Measurements from ENCODE around the gene SIRT2.
"Not testable (repeated sequence)": the region's sequence is repeated elsewhere in the genome, so short reads cannot be mapped to it uniquely, and the experiment has no call there.

Gene SIRT2

GRCh38 chr19:38944981-38945506, 45.6 kb upstream of the SIRT2 start:
- H3K9ac ChIP-seq (ENCODE audit: low read length): no peak overlapping the region
- no peak overlapping the region for H3K18ac ChIP-seq (ENCODE audit: low read depth in 1 of 2, low read length in 2 of 2)
- H3K36me3 ChIP-seq (ENCODE audit: control insufficient read depth in 1 of 2, insufficient read depth in 2 of 2, low read depth in 1 of 2, low read length in 2 of 2): peaks cover 31 to 47% of the 10 kb centered on the region in 2 experiments
- peaks cover 3% of the 10 kb centered on the region for H3K79me1 ChIP-seq (replicated peaks; ENCODE audit: low read length, poor library complexity, severe bottlenecking)
- no peak overlapping the region for H2AFZ ChIP-seq (ENCODE audit: low read depth, low read length)
- no peak for DNase-seq
- H2AK5ac ChIP-seq (ENCODE audit: low read length, severe bottlenecking): no peak overlapping the region
- H3K27ac ChIP-seq (ENCODE audit: low read length, poor library complexity, severe bottlenecking): no peak overlapping the region
- no peak overlapping the region for H2BK5ac ChIP-seq (ENCODE audit: low read depth, low read length, poor library complexity, severe bottlenecking)
- no peak overlapping the region for H3K4me2 ChIP-seq (ENCODE audit: low read length, poor library complexity, severe bottlenecking)
- no peak overlapping the region for H2BK15ac ChIP-seq (ENCODE audit: low read depth, poor library complexity, severe bottlenecking)
- H3K14ac ChIP-seq (ENCODE audit: low read length in 2 of 2): no peak overlapping the region
- WGBS: 97% methylated on average over 11 of the region's 12 CpGs
- no peak overlapping the region for H4K91ac ChIP-seq (ENCODE audit: low read length)
- no peak overlapping the region for H3K23ac ChIP-seq (ENCODE audit: low read length in 2 of 2)
- H4K8ac ChIP-seq (ENCODE audit: low read length): no peak overlapping the region
- H3K4me1 ChIP-seq (ENCODE audit: control insufficient read depth, insufficient read depth, low read depth, low read length): peaks cover 5% of the 10 kb centered on the region
- H2BK120ac ChIP-seq (ENCODE audit: low read depth, low read length): no peak overlapping the region
- no peak overlapping the region for H3K4ac ChIP-seq (ENCODE audit: low read depth in 1 of 2, low read length in 2 of 2)
- no peaks in the 10 kb centered on the region for H3K27me3 ChIP-seq (ENCODE audit: control insufficient read depth in 1 of 2, insufficient read depth in 1 of 2, low read length in 2 of 2)
- no peaks in the 10 kb centered on the region for H3K9me3 ChIP-seq (ENCODE audit: control insufficient read depth, low read length)
- no peak overlapping the region for H3K4me3 ChIP-seq (ENCODE audit: insufficient read depth in 1 of 2, low read depth in 1 of 2, low read length in 2 of 2)
- H2BK12ac ChIP-seq (ENCODE audit: low read length in 2 of 2): no peak overlapping the region

- Histone ChIP-seq H4K91ac (ENCODE audit: low read length) (no peak overlapping the region), H4K8ac (ENCODE audit: low read length) (no peak overlapping the region), H2BK5ac (ENCODE audit: low read depth, low read length, poor library complexity, severe bottlenecking) (no peak overlapping the region), H2BK120ac (ENCODE audit: low read depth, low read length) (no peak overlapping the region), H2BK15ac (ENCODE audit: low read depth, poor library complexity, severe bottlenecking) (no peak overlapping the region), H3K4me2 (ENCODE audit: low read length, poor library complexity, severe bottlenecking) (no peak overlapping the region), H3K18ac (ENCODE audit: low read depth in 1 of 2, low read length in 2 of 2) (no peak overlapping the region), H3K4me1 (ENCODE audit: control insufficient read depth, insufficient read depth, low read depth, low read length) (no peaks in the 10 kb centered on the region), H2BK12ac (ENCODE audit: low read length in 2 of 2) (no peak overlapping the region), H3K4ac (ENCODE audit: low read depth in 1 of 2, low read length in 2 of 2) (no peak overlapping the region), H3K4me3 (ENCODE audit: insufficient read depth in 1 of 2, low read depth in 1 of 2, low read length in 2 of 2) (no peak overlapping the region), H3K14ac (ENCODE audit: low read length in 2 of 2) (no peak overlapping the region), H3K9ac (ENCODE audit: low read length) (no peak overlapping the region), H3K23ac (ENCODE audit: low read length in 2 of 2) (no peak overlapping the region), H3K27ac (ENCODE audit: low read length, poor library complexity, severe bottlenecking) (no peak overlapping the region), H3K9me3 (ENCODE audit: control insufficient read depth, low read length) (no peaks in the 10 kb centered on the region), H3K36me3 (ENCODE audit: control insufficient read depth in 1 of 2, insufficient read depth in 2 of 2, low read depth in 1 of 2, low read length in 2 of 2) (peaks cover 27 to 31% of the 10 kb centered on the region in 2 experiments), H3K79me1 (replicated peaks; ENCODE audit: low read length, poor library complexity, severe bottlenecking) (no peaks in the 10 kb centered on the region), H2AFZ (ENCODE audit: low read depth, low read length) (no peak overlapping the region), H2AK5ac (ENCODE audit: low read length, severe bottlenecking) (no peak overlapping the region), H3K27me3 (ENCODE audit: control insufficient read depth in 1 of 2, insufficient read depth in 1 of 2, low read length in 2 of 2) (no peaks in the 10 kb centered on the region)
- no peak for DNase-seq
- WGBS: 95% methylated on average over 17 of the region's 20 CpGs
Measured at GRCh38 chr19:38942471-38943181, 43.2 kb upstream of the SIRT2 start.

GRCh38 chr19:38941979-38942378, 42.6 kb upstream of the SIRT2 start:
- no peak overlapping the region for H4K8ac ChIP-seq (ENCODE audit: low read length)
- no peaks in the 10 kb centered on the region for H3K27me3 ChIP-seq (ENCODE audit: control insufficient read depth in 1 of 2, insufficient read depth in 1 of 2, low read length in 2 of 2)
- H2BK5ac ChIP-seq (ENCODE audit: low read depth, low read length, poor library complexity, severe bottlenecking): no peak overlapping the region
- no peak for DNase-seq
- H2BK15ac ChIP-seq (ENCODE audit: low read depth, poor library complexity, severe bottlenecking): no peak overlapping the region
- no peak overlapping the region for H3K4me3 ChIP-seq (ENCODE audit: insufficient read depth in 1 of 2, low read depth in 1 of 2, low read length in 2 of 2)
- no peak overlapping the region for H3K4ac ChIP-seq (ENCODE audit: low read depth in 1 of 2, low read length in 2 of 2)
- no peaks in the 10 kb centered on the region for H3K4me1 ChIP-seq (ENCODE audit: control insufficient read depth, insufficient read depth, low read depth, low read length)
- peaks cover 22 to 27% of the 10 kb centered on the region in 2 experiments for H3K36me3 ChIP-seq (ENCODE audit: control insufficient read depth in 1 of 2, insufficient read depth in 2 of 2, low read depth in 1 of 2, low read length in 2 of 2)
- no peak overlapping the region for H2AK5ac ChIP-seq (ENCODE audit: low read length, severe bottlenecking)
- H3K27ac ChIP-seq (ENCODE audit: low read length, poor library complexity, severe bottlenecking): no peak overlapping the region
- H2AFZ ChIP-seq (ENCODE audit: low read depth, low read length): no peak overlapping the region
- no peak overlapping the region for H4K91ac ChIP-seq (ENCODE audit: low read length)
- no peak overlapping the region for H3K18ac ChIP-seq (ENCODE audit: low read depth in 1 of 2, low read length in 2 of 2)
- H3K9ac ChIP-seq (ENCODE audit: low read length): no peak overlapping the region
- 81% methylated on average over 2 of the region's 2 CpGs for WGBS
- H2BK120ac ChIP-seq (ENCODE audit: low read depth, low read length): no peak overlapping the region
- H3K79me1 ChIP-seq (replicated peaks; ENCODE audit: low read length, poor library complexity, severe bottlenecking): no peaks in the 10 kb centered on the region
- no peak overlapping the region for H3K14ac ChIP-seq (ENCODE audit: low read length in 2 of 2)
- no peak overlapping the region for H3K4me2 ChIP-seq (ENCODE audit: low read length, poor library complexity, severe bottlenecking)
- H2BK12ac ChIP-seq (ENCODE audit: low read length in 2 of 2): no peak overlapping the region
- H3K23ac ChIP-seq (ENCODE audit: low read length in 2 of 2): no peak overlapping the region
- no peaks in the 10 kb centered on the region for H3K9me3 ChIP-seq (ENCODE audit: control insufficient read depth, low read length)

GRCh38 chr19:38941466-38941865, 42.0 kb upstream of the SIRT2 start:
- not testable (repeated sequence) for H4K91ac ChIP-seq (ENCODE audit: low read length); H3K4me3 ChIP-seq (ENCODE audit: insufficient read depth in 1 of 2, low read depth in 1 of 2, low read length in 2 of 2); H2BK5ac ChIP-seq (ENCODE audit: low read depth, low read length, poor library complexity, severe bottlenecking); DNase-seq; H3K18ac ChIP-seq (ENCODE audit: low read depth in 1 of 2, low read length in 2 of 2); H3K14ac ChIP-seq (ENCODE audit: low read length in 2 of 2); H3K27ac ChIP-seq (ENCODE audit: low read length, poor library complexity, severe bottlenecking); H2BK15ac ChIP-seq (ENCODE audit: low read depth, poor library complexity, severe bottlenecking); H3K4me2 ChIP-seq (ENCODE audit: low read length, poor library complexity, severe bottlenecking); H2AK5ac ChIP-seq (ENCODE audit: low read length, severe bottlenecking); H3K79me1 ChIP-seq (replicated peaks; ENCODE audit: low read length, poor library complexity, severe bottlenecking); H3K23ac ChIP-seq (ENCODE audit: low read length in 2 of 2); H3K4me1 ChIP-seq (ENCODE audit: control insufficient read depth, insufficient read depth, low read depth, low read length); H3K4ac ChIP-seq (ENCODE audit: low read depth in 1 of 2, low read length in 2 of 2); H2AFZ ChIP-seq (ENCODE audit: low read depth, low read length); H2BK120ac ChIP-seq (ENCODE audit: low read depth, low read length); H2BK12ac ChIP-seq (ENCODE audit: low read length in 2 of 2); H3K9me3 ChIP-seq (ENCODE audit: control insufficient read depth, low read length); H3K27me3 ChIP-seq (ENCODE audit: control insufficient read depth in 1 of 2, insufficient read depth in 1 of 2, low read length in 2 of 2); H4K8ac ChIP-seq (ENCODE audit: low read length); H3K9ac ChIP-seq (ENCODE audit: low read length)
- peaks cover 16 to 24% of the 10 kb centered on the region in 2 experiments for H3K36me3 ChIP-seq (ENCODE audit: control insufficient read depth in 1 of 2, insufficient read depth in 2 of 2, low read depth in 1 of 2, low read length in 2 of 2)
- WGBS: over 99% methylated on average over 5 of the region's 5 CpGs

Data from mesenchymal stem cell (in vitro differentiated cells and primary cell).